AG04449 (cell line): ENCODE results near the gene XYLT1.
A peak's percentile ranks its signal among the peaks of the same experiment; 100 is the strongest.

Experiments used
- CTCF ChIA-PET: fragments of 350-600 bp; formaldehyde crosslinking; extraction: SDS; loops from one replicate; lab custom pipeline; 2021; ENCODE audit warnings: antibody characterized with exemption; lab: Yijun Ruan, JAX
- POLR2A ChIA-PET: fragments of 400-600, 350-600 bp; formaldehyde crosslinking; extraction: SDS; loops from one replicate; lab custom pipeline; 2020; ENCODE audit warnings: antibody characterized with exemption, inconsistent platforms; lab: Yijun Ruan, JAX
- DNase-seq: peaks from one replicate; pipeline ENCODE4 v3.0.0-alpha.2; 2010; ENCODE audit warnings: low read depth, low spot score
- H3K4me3 ChIP-seq: 2 replicates; pipeline ENCODE4 v1.5.1; 2011; ENCODE audit warnings: low read depth, mild to moderate bottlenecking, control low read depth, low read length
- TF ChIP-seq, protein P1 (sequence below): IDR thresholded peaks from one replicate; pipeline ENCODE4 v1.5.1; 2011; ENCODE audit warnings: mild to moderate bottlenecking, moderate library complexity, low read length, control low read depth, inconsistent platforms; ENCODE audit not compliant: insufficient read depth; ENCODE audit errors: missing control alignments

The XYLT1 gene

DNA sequence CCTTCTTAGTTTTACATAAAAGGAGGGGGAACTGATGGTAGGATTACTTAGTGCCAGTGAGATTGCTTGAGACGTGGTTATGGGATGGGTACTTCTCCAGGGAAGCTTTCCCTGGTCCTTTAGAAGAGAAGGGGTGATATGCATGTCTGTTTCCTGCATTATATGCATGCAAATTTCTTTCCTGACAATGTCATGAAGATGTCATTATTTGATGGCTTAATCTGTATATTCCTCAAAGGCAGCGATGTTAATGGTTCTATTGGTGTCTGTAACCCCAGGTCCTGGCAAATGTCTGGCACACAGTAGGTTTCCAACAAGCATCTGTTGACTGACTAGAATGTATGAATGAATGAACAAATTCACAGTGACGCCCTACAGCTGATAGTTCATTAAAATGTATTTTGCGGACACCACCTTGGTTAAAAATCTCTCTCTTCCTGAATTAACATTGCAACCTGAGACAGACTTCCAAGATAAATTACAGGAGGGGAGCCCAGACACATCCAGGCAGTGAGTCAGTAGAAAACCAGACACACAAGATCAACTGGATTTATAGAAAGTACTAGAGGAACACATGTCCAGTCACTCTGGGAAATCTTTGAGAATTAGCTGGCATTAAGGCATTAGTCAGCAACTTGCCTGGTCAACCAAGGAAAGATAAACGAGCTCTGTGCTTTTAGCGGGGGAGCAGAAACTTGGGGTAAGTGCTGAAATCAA, 293.4 kb downstream of the XYLT1 start:
- no peak overlapping the region for H3K4me3 ChIP-seq
- TF ChIP-seq, protein P1, sequence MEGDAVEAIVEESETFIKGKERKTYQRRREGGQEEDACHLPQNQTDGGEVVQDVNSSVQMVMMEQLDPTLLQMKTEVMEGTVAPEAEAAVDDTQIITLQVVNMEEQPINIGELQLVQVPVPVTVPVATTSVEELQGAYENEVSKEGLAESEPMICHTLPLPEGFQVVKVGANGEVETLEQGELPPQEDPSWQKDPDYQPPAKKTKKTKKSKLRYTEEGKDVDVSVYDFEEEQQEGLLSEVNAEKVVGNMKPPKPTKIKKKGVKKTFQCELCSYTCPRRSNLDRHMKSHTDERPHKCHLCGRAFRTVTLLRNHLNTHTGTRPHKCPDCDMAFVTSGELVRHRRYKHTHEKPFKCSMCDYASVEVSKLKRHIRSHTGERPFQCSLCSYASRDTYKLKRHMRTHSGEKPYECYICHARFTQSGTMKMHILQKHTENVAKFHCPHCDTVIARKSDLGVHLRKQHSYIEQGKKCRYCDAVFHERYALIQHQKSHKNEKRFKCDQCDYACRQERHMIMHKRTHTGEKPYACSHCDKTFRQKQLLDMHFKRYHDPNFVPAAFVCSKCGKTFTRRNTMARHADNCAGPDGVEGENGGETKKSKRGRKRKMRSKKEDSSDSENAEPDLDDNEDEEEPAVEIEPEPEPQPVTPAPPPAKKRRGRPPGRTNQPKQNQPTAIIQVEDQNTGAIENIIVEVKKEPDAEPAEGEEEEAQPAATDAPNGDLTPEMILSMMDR, result no peak
- DNase-seq, result peak; percentile 23
- CTCF ChIA-PET, result interaction anchor here (0.7 to 8.0 kb wide), 2 partner anchors 17 to 298 kb away, joined by 3 to 39 read pairs; no protein-coding TSS in a partner anchor
- POLR2A ChIA-PET, result no interaction called here

DNA sequence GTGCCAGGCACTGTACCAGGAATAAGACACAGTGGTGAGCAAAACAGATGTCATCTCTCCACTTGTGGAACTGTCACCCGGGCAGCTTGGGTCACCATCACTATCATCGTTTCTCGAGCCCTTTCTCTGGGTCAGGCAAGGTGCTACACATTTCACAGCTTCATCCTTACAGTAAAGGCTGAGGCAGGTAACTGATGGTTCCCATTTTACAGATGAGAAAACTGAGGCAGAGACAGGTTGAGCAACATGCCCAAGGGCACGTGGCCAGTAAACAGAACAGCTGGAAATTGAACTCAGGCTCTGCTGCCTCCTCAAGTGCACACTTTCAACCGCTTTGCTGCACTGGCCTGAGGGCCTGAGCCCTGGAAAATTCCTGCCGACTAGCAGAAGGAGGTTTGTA, 294.6 kb downstream of the XYLT1 start:
- ChIA-PET CTCF (interaction anchor here (8.0 kb wide), 1 partner anchor 18 kb away, joined by 39 read pairs; no protein-coding TSS in a partner anchor), POLR2A (no interaction called here)
- TF ChIP-seq, protein P1, result no peak
- no peak overlapping the region for H3K4me3 ChIP-seq
- no peak for DNase-seq

DNA sequence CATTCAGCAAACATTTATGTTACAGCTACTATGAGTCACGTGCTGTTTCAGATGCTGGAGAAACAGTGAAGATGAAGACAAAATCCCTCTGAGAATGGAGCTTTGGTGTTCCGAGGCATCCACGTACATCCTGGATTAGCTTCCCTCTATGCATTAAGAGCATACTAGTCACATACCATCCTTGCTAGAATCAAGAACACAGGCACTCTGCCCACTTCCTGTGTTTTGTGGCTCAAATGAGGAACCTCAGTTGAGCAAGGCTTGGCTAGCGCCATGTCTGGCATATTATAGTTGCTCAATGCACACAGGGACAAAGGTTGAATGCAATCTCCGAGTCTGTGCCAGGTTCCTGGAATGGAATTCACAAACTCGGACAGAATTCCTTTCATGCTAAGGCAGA, 297.5 kb downstream of the XYLT1 start:
- peak; percentile 80 for DNase-seq
- ChIA-PET POLR2A (interaction anchor here (0.6 to 1.7 kb wide), 2 partner anchors 37 to 294 kb away, joined by 3 to 5 read pairs; no protein-coding TSS in a partner anchor), CTCF (no interaction called here)
- H3K4me3 ChIP-seq, result no peak overlapping the region
- TF ChIP-seq, protein P1, result no peak

DNA sequence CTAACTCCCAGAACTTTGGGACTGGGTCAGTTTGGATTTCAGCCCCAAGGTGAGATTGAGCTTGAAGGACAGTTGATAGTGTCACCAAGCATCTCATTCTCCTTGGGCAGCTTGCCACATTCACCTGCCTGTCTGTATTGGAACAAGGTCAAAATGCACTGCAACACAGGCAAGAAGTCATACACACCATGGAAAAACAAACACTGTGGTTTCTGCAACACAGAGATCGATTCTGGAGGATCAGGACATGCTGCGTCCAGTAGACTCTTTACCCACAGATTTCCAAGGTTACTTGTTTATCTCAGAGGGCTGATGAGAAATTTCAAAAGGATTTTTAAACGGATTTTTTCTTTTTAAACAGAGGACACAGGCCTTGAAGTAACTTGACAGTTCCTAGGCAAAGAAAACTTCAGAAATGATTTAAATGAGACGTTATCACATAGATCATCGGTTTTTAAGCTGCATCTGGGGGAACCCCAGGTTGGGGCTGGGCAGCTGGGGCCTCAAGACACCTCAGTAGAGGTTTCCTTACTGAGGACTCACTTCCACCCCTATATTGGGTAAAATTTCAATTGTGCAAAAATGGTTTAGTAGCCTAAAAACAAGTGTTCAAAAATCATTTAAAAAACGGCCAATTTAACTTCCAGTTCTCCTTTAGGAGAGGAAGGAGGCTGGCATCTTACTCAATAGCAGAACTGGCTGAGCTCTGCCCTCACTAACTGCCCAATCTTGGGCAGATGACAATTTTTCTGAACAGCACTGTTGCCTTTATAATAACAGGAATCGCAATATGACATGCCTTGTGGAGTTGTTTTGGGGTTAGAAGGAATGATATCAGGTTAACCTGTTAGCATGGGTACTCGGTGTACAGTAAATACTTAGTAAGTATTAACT, 299.3 kb downstream of the XYLT1 start:
- POLR2A ChIA-PET, result interaction anchor here (1.7 kb wide), 1 partner anchor 296 kb away, joined by 5 read pairs; no protein-coding TSS in a partner anchor
- TF ChIP-seq, protein P1, result no peak
- H3K4me3 ChIP-seq, result no peak overlapping the region
- DNase-seq, result no peak
- CTCF ChIA-PET, result interaction anchor here (1.1 kb wide), 1 partner anchor 26 kb away, joined by 3 read pairs; no protein-coding TSS in a partner anchor

DNA sequence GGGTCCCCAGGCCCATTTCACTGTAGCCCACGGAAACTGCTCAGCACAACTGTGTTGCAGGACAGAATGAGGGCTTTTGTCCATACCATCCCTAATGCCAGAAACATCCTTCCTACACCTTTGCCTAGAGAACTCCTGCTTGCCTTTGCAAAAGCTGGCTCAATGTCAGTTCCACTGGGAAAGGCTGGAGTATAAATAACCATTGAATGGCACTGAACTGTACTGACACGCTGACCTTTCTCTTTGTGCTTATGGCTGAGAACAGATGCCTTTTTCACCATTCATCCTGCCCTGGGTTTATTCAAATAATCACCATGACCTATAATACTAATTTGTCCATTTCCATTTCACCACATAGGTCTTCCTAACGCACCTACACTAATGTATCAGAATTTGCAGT, 300.3 kb downstream of the XYLT1 start:
- TF ChIP-seq, protein P1, result no peak
- no peak for DNase-seq
- ChIA-PET POLR2A (no interaction called here), CTCF (no interaction called here)
- no peak overlapping the region for H3K4me3 ChIP-seq

DNA sequence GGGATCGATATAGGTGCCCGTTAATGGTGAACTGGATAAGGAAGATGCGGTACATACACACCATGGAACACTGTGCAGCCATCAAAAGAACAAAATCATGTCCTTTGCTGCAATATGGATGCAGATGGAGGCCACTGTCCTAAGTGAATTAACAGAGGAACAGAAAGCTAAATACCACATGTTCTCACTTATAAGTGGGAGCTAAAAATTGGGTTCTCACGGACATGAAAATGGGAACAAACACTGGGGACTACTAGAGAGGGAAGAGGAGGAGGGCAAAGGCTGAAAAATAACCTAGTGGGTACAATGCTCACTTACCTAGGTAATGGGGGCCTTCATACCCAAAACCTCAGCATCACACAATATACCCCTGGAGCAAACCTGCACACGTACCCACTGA, 302.6 kb downstream of the XYLT1 start:
- ChIA-PET CTCF (no interaction called here), POLR2A (no interaction called here)
- TF ChIP-seq, protein P1, result no peak
- DNase-seq, result no peak
- no peak overlapping the region for H3K4me3 ChIP-seq
